ENCODE data around the gene RMND5B.
"Not testable (repeated sequence)": the region's sequence is repeated elsewhere in the genome, so short reads cannot be mapped to it uniquely, and the experiment has no call there.

RMND5B gene

DNA sequence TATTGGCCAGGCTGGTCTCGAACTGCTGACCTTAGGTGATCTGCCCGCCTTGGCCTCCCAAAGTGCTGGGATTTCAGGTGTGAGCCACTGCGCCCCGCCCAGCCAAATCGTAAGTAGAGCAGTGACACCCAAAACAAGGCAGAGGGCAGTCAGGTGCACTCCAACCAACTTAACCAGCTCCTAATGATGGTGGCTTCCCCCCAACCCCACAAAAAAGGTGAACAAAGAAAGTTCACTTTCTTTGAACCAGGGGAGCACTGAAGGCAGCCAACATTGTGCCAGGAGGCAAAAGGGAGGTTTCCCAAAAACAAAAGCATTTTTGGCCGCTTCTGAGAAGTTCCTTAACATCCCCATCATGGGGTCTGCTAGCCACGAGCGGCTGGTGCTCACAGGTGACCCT, 46.8 kb downstream of the RMND5B start:
- no peak for DNase-seq

GRCh38 chr5:178180141-178180863, 49.5 kb downstream of the RMND5B start:
- no peak for DNase-seq

GRCh38 chr5:178182158-178182876, 51.5 kb downstream of the RMND5B start:
- DNase-seq: no peak

GRCh38 chr5:178186427-178186826, 55.6 kb downstream of the RMND5B start:
- no peak for DNase-seq

GRCh38 chr5:178187014-178187413, 56.2 kb downstream of the RMND5B start, which contains the start of gene GMCL2:
TSS of gene GMCL2 (minus strand) at chr5:178187371. CDS start at chr5:178187299, 72 bp downstream.
- no peak for DNase-seq

GRCh38 chr5:178189433-178189832, 58.6 kb downstream of the RMND5B start:
- no peak for DNase-seq

DNA sequence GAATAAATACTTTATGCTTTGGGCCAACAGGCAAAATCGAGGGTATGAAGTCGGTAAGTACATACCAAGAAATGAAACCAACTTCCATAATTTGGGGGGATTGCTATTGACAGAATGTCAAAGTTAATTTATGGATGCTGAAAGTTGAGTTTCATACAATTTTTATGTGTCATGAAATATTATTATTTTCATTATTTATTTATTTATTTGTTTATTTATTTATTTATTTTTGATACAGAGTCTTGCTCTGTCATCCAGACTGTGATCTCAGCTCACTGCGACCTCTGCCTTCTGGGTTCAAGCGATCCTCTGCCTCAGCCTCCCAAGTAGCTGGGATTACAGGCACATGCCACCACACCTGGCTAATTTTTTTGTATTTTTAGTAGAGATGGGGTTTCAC, 60.8 kb downstream of the RMND5B start:
- no peak for DNase-seq

DNA sequence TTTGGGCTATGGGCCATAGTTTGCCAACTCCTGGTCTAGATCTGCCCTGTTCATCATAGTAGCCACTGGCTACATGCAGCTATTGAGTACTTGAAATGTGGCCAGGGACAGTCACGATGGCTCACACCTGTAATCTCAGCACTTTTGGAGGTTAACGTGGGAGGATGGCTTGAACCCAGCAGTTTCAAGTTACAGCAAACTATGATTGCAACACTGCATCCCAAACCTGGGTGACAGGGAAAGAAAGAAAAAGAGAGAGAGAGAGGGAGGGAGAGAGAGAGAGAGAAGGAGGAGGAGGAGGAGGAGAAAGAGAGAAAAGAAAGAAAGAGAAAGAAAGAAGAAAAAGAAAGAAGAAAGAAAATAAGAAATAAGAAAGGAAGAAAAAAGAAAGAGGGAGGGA, 61.4 kb downstream of the RMND5B start:
- no peak for DNase-seq

DNA sequence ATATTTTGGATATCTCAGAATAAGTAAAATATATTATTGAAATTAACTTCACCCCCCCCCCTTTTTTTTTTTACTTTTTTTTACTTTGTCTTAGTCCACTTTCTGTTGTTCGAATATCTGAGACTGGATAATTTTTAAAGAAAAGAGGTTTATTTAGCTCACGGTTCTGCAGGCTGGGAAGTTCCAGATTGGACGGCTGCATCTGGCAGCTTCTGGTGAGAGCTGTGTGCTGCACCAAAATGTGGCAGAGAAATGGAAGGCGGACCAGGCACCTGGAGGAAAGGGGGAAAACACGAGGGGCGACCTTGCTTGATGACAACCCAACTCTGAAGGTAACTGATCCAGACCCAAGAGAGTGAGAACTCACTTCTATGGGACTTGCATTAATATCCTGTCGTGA, 62.0 kb downstream of the RMND5B start:
- no peak for DNase-seq

GRCh38 chr5:178193251-178193809, 62.5 kb downstream of the RMND5B start:
- no peak for DNase-seq

DNA sequence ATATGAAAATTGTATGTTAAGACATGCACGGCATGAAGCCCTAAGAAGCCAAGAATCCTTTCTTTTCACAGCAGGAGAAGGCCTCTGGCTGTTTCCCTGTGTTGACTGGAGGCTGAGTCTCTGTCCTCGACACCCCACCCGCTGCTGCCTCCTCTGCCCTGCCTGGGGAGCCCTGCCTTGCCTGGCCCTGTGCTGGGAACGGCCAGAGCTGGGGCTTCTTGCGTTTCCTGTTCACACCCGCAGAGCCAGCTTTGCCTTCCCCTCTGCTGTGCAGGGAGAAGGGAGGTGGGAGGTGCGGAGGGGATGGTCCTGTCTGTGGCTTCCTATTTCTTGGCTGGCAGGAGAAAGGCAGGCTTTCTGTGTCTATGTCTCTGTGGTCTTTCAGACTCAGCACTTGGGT, 63.2 kb downstream of the RMND5B start:
- no peak for DNase-seq

DNA sequence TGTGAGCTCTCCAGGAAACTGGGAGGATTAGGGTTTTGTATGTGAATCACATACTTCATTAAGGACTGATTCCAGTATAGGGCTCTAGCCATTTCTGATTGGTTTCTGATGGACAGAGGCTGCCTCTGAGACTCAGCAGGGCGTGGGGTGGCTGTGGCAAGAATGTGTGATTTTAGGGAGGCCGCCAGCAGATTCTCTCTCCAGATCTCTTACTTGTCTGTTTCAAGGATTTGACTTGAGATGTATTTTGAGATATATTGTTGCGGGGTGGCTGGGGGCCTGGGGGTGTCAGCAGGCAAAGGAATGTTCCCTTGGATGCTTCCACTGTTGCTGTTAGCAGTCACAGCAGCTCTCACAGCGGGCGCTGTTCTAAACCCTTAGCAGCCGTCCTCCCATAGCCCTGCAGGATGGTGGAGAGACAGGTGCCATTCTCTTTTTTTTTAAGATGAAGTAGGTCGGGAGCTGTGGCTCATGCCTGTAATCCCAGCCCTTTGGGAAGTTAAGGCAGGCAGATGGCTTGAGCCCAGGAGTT, 65.5 kb downstream of the RMND5B start:
- DNase-seq: no peak

DNA sequence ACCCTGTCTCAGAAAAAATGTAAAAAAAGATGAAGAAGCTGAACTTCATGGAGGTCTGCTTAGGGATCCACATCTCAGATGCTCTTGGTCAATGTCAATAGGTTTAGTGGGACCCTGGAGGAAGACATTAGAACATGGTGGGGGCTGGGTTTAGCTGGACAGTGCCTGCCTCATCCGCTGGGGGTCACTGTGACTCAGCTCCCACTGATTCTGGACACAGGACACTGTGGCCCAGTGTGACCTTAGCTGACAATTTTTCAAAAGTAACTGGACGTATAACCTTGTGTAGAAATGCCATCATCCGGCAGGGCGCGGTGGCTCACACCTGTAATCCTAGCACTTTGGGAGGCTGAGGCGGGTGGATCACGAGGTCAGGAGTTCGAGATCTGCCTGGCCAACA, 66.2 kb downstream of the RMND5B start:
- no peak for DNase-seq

GRCh38 chr5:178198151-178198550, 67.3 kb downstream of the RMND5B start:
- DNase-seq: not testable (repeated sequence)

DNA sequence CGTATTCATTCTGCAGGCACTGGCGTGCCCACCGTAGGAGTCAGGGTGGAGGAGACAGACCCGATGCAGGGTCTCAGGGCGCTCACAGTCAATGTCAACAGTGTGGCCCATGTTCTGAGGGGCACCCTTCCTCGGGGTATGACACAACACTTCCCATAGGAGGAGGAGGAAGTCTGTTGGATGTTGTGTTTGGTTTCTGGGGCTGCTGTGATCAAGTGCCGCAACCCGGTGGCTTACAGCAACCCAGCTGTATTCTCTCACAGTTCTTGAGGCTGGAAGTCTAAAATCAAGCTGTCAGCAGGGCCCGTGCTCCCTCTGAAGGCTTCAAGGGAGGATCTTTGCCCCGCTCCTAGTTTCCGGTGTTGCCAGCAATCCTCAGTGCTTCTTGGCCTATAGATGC, 67.9 kb downstream of the RMND5B start:
- DNase-seq: no peak

- no peak for DNase-seq
These were observed 69.0 kb downstream of the RMND5B start for GRCh38 chr5:178199581-178200434.

All from NCI-H446 treated with DMSO at 0.1 percent for 48 hours (cell line).